HL-60 (cell line): ENCODE data around the gene SEMA3B.

ENCODE experiments used
- DNase-seq, 2 experiments: peaks; one replicate each; pipeline ENCODE4 v3.0.0-alpha.2; 2010 to 2020; ENCODE audit warnings: low read depth in 1 of 2, low spot score in 1 of 2
- H3K27ac ChIP-seq: fragments of 250-450 bp; sonication (Bioruptor Pico); replicated peaks from 2 replicates; pipeline ENCODE4 v1.5.1; 2020; ENCODE audit warnings: mild to moderate bottlenecking, moderate library complexity
- H3K27me3 ChIP-seq: fragments of 250-450 bp; sonication (Bioruptor Pico); 2 replicates; pipeline ENCODE4 v1.5.1; 2021; ENCODE audit warnings: mild to moderate bottlenecking, moderate library complexity; ENCODE audit not compliant: insufficient read depth, poor library complexity, severe bottlenecking
- H3K4me3 ChIP-seq: replicated peaks from 2 replicates; pipeline ENCODE4 v1.5.1; 2011; ENCODE audit warnings: mild to moderate bottlenecking, control low read depth, low read length; ENCODE audit not compliant: insufficient read depth
- CTCF ChIP-seq: IDR thresholded peaks from one replicate; pipeline ENCODE4 v1.5.1; 2011; ENCODE audit warnings: low read length, control low read depth, inconsistent platforms; ENCODE audit not compliant: insufficient read depth
- GABPA ChIP-seq: IDR thresholded peaks from 2 replicates; pipeline ENCODE4 v1.6.1; 2012; ENCODE audit warnings: low read depth
- POLR2AphosphoS5 ChIP-seq: IDR thresholded peaks from 2 replicates; pipeline ENCODE4 v1.6.1; 2012; ENCODE audit warnings: low read depth
- REST ChIP-seq: IDR thresholded peaks from 2 replicates; pipeline ENCODE4 v1.6.1; 2012; ENCODE audit warnings: low read depth; ENCODE audit not compliant: insufficient replicate concordance
- SPI1 ChIP-seq: IDR thresholded peaks from 2 replicates; pipeline ENCODE4 v1.6.1; 2012; ENCODE audit warnings: low read depth, mild to moderate bottlenecking, borderline replicate concordance

SEMA3B gene

GRCh38 chr3:50249457-50249856 is 19.5 kb upstream of the SEMA3B start:
- no peak overlapping the region for H3K27ac ChIP-seq
- H3K4me3 ChIP-seq, result no peak overlapping the region
- H3K27me3 ChIP-seq, result no peaks in the 10 kb centered on the region
- TF ChIP-seq POLR2AphosphoS5 (no peak), REST (no peak), GABPA (no peak), CTCF (no peak), SPI1 (no peak)
- no peak for DNase-seq

- no peak overlapping the region for H3K27ac ChIP-seq
Measured at GRCh38 chr3:50250514-50250913, 18.4 kb upstream of the SEMA3B start.

GRCh38 chr3:50251220-50251619 is 17.7 kb upstream of the SEMA3B start:
- Histone ChIP-seq H3K4me3 (no peak overlapping the region), H3K27ac (no peak overlapping the region), H3K27me3 (no peaks in the 10 kb centered on the region)
- TF ChIP-seq REST, result no peak
- no peak for TF ChIP-seq CTCF
- TF ChIP-seq GABPA, result no peak
- no peak for DNase-seq

More at GRCh38 chr3:50250514-50250913, 18.4 kb upstream of the SEMA3B start:
- TF ChIP-seq CTCF, result no peak
- no peak for TF ChIP-seq GABPA
- no peak overlapping the region for H3K4me3 ChIP-seq
- no peak for DNase-seq
- H3K27me3 ChIP-seq, result no peaks in the 10 kb centered on the region

GRCh38 chr3:50254577-50255250 is 14.2 kb upstream of the SEMA3B start:
- Histone ChIP-seq H3K4me3 (no peak overlapping the region), H3K27ac (no peak overlapping the region), H3K27me3 (no peaks in the 10 kb centered on the region)
- DNase-seq, result peak; percentile 22 to 77
- TF ChIP-seq SPI1, result peak; percentile 86
- TF ChIP-seq POLR2AphosphoS5, result no peak
- TF ChIP-seq REST, result no peak
- peak; percentile 74 for TF ChIP-seq GABPA
- TF ChIP-seq CTCF, result no peak
